ENCODE results near the gene DGKD.

DNA sequence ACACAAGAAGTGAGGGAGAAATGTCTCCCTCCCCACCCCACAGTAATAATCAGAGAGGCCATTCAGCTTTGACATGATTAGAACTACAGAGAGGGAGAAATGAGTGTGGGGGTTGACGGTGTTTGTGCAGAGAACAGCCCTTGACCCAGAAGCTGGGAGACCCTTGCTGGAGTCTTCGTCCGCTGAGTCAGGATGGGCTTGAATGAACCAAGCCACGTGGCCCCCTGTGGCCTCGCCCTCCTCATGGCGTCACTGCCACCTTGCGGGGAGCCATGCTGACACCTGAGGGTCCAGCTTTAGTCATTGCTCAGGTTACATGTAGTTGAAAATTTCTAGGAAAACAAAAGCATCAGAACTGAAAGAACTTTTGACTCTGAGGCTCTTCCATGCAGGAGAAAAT is 101.2 kb downstream of the DGKD start:
- TF ChIP-seq, protein P1, sequence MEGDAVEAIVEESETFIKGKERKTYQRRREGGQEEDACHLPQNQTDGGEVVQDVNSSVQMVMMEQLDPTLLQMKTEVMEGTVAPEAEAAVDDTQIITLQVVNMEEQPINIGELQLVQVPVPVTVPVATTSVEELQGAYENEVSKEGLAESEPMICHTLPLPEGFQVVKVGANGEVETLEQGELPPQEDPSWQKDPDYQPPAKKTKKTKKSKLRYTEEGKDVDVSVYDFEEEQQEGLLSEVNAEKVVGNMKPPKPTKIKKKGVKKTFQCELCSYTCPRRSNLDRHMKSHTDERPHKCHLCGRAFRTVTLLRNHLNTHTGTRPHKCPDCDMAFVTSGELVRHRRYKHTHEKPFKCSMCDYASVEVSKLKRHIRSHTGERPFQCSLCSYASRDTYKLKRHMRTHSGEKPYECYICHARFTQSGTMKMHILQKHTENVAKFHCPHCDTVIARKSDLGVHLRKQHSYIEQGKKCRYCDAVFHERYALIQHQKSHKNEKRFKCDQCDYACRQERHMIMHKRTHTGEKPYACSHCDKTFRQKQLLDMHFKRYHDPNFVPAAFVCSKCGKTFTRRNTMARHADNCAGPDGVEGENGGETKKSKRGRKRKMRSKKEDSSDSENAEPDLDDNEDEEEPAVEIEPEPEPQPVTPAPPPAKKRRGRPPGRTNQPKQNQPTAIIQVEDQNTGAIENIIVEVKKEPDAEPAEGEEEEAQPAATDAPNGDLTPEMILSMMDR (IDR thresholded peaks at IDR 0.05), result no peak
- TF ChIP-seq EZH2 (IDR thresholded peaks at IDR 0.05; ENCODE audit: borderline replicate concordance, insufficient read depth, low read depth, low read length, poor library complexity, severe bottlenecking), result no peak
